HUDEP-2 (cell line): ENCODE data around the gene SULF2.
A peak's percentile ranks its signal among the peaks of the same experiment; 100 is the strongest.

ENCODE experiments used
- DNase-seq, 76 experiments: peaks; one replicate each; lab custom pipeline; 2025; ENCODE audit not compliant: unreplicated experiment in 76 of 76; lab: John Stamatoyannopoulos, UW

SULF2 gene

GRCh38 chr20:47719211-47719610, 66.1 kb downstream of the SULF2 start:
- DNase-seq: no peak

DNA sequence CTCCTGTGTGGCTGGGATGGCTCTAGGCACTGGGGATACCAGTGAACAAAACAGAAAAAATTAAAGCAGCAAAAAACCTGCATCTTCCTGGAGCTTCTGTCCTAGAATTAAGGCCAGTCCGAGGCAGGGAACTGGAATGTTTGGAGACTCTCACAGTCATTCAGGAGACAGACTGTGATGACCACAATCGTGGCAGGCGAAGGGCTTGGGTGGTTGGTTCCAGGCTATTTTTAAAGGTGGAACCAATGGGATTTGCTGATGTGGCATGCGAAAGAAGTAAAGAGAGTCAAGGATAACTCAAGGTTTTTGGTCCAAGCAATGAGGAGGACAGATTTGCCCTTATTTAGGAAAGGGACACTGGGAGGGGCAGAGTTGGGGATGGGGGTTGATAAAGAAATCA, 66.9 kb downstream of the SULF2 start:
- no peak for DNase-seq

GRCh38 chr20:47717421-47717820, 67.9 kb downstream of the SULF2 start:
- no peak for DNase-seq

GRCh38 chr20:47713878-47714450, 71.3 kb downstream of the SULF2 start:
- DNase-seq: no peak

DNA sequence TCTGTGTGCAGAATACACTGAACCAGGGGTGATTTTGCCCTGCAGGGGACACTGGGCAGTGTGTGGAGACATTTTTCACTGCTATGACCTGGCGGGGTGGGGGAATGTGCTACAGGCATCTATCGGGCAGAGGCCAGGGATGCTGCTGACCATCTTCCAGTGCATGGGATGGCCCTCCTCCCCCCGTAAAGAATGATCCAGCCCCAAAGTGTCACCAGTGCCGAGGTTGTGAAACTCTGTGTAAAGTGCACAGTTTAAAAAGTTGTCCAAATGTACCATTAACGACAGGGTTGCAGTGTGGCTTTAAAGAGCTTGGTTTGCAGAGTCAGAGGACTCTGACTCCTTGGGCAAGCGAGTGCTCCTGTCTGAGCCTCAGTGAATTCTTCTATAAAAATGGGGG, 72.1 kb downstream of the SULF2 start:
- no peak for DNase-seq

DNA sequence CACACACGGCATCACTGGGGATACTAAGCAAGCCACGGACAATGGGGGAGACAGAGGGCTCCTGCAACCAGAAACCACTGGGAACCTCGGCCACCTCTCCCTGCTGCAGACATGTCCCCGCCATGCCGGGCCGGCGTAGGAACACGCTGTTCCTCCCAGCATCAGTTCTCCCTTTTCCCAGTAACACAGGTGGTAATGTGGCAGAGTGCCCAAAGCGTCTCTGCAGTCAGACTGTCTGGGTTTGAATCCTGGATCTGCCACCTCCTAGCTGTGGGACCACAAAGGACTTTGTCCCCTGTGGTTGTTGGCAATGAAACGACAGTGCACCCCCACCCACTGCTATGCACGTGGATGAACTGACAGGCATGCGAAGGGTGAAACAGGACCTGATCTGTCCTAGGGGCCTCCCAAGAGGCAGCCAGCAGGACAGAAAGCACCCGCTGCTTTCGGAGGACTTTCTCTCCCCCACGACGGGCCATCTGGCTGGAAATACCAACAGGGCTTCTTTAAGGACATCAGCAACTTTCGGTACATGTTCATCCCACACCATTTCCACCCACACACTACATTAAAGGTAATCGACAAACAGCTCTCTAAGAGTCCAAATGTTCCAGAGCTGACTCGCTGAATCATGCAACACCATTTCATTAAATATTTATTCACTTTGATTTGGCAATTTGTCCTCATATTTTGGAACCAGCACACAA, 74.1 kb downstream of the SULF2 start:
- no peak for DNase-seq

DNA sequence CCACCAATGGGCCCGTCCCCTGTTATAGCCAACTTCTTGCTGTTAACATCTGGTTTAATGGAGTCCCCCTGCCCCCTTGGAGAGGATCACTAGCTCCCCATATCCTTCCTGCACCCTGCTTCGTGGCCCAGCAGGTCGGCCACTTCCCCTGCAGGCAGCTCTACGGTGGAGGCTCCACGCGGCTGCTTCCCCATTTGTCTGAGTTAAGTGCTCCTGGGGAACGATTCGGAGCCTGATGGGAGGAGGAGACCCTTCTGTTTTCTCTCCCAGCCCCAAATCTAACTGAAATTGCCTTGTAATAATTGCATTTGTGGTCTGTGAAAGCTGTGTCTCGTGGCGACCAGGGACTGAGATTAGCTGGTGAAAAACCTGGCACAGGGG, 74.6 kb downstream of the SULF2 start:
- no peak for DNase-seq

DNA sequence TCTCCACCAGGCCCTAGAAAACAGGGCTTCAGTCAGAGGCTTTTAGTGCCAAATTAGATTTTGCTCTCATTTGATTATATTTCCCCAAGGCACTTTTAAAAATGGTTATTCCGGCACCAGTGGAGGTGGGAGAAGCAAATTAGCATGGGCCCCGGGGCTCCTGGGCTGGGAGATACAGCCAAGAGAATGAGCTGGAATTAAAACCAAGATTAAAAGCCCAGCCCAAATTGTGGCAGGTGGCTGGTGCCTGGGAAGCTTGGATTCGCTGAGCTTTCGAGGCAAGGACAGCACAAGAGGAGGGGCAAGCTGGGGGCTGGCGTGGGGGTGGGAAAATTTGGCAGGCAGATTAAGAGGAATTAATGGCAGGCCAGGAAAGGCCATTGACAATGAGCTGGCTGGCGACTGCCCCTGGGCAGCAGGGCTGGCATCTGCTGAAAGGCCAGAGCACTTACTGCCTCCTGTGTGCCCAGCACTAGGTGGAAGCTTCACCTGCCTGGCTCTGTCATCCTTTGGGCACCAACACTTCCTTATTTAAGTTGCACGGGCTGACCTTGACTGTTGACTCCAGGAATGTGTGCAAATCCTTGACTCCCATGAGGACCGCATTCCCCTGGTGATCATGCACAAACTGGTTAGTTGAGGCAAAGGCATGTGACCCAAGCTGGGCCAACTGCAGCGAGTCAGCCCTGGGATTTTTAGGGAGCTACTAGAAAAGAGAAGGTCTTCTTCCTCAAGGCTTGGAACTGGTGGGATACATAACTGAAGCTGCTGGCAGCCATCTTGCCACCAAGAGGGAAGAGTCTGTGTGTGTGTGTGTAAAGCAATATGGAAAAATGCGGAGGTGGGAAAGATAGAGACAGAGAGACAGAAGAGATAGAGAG, 76.1 kb downstream of the SULF2 start:
- DNase-seq: no peak

- DNase-seq: no peak
Observed at GRCh38 chr20:47708140-47708807, 77.0 kb downstream of the SULF2 start.

- DNase-seq: no peak
Observed at GRCh38 chr20:47706345-47706744, 78.9 kb downstream of the SULF2 start.

- no peak for DNase-seq
Observed at GRCh38 chr20:47705497-47705856, 79.8 kb downstream of the SULF2 start.

DNA sequence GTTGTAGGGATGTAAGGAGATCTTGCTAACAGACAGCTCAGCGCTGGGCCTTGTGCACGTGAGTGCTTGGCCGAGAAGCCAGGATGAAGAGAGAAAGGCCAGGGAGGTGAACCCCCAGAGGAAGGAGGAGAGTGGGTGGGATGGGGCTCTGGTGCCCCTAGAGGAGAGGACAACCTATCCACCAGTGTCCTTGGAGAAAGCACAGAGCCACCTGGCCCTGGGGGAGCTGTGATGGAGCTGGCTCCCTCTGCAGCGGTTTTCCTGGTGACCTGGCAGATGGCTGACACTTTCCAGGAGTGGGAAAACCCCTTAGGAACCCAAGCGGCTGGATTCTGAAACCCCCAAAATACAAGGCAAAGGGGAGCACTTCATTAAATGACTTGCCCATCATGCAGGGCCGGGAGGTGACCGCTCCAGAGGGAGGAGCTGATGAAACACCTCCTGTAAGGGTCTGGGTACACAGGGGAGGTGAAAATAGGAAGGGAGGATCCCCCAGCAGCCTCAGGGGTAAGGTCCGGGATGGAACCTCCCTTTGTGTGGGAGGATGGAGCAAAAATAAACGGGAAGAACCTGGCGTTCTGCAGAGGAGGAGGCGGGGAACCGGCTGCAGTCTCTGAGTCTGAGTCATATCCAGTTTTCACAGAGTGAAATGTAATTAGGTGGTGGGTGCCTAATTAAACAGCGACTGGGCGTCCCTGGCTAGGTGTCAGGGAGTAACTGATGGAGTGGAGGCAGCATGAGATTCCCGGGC, 80.4 kb downstream of the SULF2 start:
- DNase-seq: no peak

- no peak for DNase-seq
Observed at GRCh38 chr20:47703748-47704147, 81.5 kb downstream of the SULF2 start.

GRCh38 chr20:47701612-47702011, 83.7 kb downstream of the SULF2 start:
- no peak for DNase-seq

DNA sequence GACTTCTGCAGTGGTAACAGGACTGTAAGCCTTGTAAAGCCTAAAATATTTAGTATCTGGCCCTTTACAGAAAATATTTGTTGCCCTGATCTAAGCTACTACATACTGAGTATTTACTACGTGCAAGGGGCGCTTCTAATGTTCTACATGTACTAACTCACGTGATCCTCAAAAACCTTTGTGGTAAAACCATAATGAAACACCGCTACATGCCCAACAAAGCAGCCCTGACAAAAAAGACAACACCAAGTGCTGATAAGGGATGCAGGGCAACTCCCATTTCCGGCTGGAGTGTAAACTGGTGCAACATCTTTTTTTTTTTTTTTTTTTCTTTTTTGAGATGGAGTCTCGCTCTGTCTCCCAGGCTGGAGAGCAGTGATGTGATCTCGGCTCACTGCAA, 85.0 kb downstream of the SULF2 start:
- DNase-seq: no peak

- DNase-seq: no peak
Observed at GRCh38 chr20:47699818-47700217, 85.5 kb downstream of the SULF2 start.

GRCh38 chr20:47698142-47698541, 87.1 kb downstream of the SULF2 start:
- no peak for DNase-seq

- DNase-seq: no peak
Observed at GRCh38 chr20:47696856-47697255, 88.4 kb downstream of the SULF2 start.

DNA sequence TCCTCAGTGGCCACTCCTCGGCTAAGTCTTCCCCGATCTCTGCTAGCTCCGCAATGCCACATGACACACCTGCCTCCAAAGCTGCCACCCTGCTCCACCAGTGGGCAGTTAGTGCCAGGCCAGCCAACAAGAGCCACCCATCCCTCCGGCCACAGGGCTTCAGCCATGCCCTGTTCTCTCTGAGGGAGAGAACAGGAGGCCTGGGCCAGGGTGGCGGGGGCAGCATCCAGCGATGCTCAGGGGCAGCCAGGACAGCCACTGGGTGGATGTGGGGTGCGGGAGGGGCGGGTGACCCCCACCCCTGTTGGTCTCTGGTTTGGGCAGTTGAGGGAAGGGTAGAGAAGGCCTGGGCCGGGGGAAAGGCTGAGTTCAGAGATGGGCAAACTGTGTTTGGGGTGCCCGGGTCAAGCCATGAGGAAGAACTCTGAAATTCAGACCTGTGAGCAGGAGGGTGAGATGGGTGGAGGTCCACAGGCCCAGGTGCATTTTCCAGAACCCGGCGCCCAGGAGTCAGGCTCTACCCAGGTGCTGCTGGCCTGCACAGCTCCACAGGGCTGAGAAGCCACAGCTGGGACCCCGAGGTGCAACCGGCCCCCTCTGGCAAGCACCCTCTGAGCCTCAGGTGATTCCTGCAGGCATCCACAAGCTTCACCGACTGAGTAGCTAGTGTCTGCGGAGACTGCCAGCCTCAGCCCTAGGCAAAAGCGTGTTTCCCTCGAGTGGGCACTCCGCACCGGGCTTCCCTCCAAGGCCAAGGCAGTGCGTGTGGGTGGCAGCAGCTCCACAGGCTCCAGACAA, 91.1 kb downstream of the SULF2 start:
- no peak for DNase-seq

- DNase-seq: peak in 1 of 76 experiments; percentile 1
Observed at GRCh38 chr20:47691625-47692024, 93.7 kb downstream of the SULF2 start.
